Measurements from ENCODE around the gene TRAP1.
A peak's percentile ranks its signal among the peaks of the same experiment; 100 is the strongest.
"Not testable (repeated sequence)": the region's sequence is repeated elsewhere in the genome, so short reads cannot be mapped to it uniquely, and the experiment has no call there.

TRAP1 gene

DNA sequence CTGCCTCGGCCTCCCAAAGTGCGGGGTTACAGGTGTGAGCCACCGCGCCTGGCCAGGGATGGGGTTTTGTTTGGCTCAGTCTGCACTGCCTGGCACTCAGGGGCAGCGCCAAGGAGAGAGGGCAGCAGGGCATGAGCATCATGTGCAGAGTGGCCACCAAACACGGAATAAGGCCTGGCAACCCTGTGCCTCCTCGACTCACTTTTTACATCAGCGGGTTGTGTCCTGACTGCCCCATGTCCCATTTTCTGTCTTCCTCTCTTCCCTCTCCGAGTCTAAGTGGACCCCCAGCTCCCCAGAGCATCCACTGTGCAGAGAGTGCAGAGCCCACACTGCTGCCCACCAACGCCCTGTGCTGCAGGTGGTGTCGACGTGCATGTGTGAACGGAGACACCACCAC lies 18.2 kb upstream of the TRAP1 start:
- DNase-seq = no peak

DNA sequence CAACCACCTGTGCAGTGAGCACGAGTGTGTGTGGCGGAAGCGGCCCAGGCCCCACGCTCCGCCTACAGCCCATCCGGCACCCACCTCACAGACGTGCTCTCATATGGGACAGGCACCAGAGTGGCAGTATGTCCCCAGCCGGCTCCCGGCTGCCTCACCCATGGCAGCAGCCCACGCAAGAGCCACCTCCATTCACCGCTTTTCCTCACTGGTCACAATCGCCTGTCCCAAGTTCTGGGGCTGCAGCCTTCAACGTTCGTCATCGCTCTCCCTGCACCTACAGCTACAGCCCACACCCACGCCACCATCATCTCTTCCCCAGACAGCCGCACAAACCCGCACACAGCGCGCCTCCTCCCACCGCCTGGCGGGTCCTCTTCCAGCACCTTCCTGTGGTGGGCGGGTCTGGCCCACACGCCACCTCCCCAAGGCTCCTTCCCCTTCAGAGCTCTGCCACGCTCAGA lies 17.5 kb upstream of the TRAP1 start:
- no peak for DNase-seq

DNA sequence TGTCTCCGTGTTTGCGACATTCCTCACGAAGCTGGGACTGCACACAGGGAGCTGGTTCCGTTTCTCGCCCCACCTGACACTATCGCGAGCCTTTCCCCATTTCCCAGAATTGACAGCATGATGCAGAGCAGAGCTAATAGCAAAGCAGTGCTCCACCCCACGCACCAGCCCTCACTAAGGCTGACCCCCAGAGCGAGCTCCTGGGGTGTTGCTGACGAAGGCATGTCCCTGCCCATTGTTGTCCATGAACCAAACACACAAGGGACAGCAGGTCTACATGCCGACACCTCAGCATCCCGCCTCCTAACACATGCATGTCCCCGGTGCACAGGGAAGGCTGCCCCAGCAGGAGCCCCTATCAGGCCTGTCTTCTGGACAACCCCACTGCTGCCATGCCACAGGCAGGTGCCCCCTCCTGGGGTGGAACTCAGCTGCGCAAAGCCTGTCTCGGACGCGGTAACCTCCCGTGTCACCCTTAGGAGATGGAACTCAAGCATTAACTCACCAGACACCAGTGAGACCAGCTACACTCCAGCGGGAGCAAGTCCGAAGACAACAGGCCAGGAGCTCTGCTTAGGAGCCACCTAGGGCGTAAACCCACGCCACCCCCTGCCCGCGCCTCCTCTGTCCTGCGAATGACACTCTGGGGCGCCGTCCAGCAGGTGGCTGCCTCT lies 16.9 kb upstream of the TRAP1 start:
- no peak for DNase-seq

DNA sequence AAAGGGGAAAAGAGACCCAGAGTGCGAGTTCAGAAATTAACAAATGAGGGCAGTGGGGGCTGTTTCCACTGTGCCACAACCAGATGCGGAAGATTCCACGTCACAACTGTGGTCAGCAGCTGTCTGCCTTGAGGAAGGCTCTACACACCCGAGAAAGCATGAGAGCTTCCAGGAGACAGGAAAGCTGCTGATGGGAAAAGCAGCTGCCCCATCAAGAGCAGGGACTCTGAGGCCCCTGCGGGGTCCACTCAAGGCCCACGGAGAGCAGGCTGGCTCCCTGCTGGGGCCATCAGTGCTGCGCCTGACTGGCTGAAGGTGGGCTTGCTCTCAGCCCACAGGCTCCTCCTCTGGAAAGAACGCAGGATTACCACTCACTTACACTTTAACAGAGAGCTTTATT lies 14.8 kb upstream of the TRAP1 start:
- no peak for DNase-seq

DNA sequence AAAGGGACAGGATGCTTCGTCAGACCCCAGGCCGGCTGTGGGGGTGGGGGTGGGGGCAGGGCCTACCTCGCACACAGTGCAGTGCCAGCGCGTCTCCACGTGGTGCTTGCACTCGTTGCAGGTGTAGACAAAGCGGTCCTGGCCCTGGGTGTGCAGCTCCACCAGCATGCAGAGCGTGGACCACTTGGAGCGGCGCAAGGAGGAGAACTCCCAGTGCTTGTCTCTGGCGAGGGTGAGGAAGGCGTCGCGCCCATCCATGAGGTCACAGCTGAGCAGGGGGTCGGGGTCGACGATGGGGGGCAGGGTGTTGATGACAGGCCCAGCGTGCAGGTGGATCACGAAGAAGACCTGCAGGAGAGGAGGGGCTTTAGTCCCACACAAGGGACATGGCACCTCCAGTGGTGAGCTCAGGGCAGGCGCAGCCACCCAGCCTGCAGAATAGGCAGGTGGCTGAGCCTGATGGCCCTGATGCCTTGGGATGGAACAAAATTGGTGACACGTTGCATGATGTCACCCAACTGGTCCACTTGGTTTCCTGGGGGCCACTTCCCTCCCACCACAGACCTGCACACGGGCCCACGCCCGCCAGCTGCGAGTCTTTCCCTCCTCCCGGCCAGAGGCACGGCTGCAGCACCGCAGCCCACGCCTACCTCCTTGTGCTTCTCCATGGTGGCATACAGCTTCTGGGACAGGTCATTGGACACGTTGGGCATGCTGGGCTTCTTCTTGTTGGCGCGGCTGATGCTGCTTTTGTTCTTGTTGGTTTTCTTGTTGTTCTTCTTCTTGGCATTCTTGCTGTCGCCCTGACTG lies 14.0 kb upstream of the TRAP1 start:
- DNase-seq = no peak

DNA sequence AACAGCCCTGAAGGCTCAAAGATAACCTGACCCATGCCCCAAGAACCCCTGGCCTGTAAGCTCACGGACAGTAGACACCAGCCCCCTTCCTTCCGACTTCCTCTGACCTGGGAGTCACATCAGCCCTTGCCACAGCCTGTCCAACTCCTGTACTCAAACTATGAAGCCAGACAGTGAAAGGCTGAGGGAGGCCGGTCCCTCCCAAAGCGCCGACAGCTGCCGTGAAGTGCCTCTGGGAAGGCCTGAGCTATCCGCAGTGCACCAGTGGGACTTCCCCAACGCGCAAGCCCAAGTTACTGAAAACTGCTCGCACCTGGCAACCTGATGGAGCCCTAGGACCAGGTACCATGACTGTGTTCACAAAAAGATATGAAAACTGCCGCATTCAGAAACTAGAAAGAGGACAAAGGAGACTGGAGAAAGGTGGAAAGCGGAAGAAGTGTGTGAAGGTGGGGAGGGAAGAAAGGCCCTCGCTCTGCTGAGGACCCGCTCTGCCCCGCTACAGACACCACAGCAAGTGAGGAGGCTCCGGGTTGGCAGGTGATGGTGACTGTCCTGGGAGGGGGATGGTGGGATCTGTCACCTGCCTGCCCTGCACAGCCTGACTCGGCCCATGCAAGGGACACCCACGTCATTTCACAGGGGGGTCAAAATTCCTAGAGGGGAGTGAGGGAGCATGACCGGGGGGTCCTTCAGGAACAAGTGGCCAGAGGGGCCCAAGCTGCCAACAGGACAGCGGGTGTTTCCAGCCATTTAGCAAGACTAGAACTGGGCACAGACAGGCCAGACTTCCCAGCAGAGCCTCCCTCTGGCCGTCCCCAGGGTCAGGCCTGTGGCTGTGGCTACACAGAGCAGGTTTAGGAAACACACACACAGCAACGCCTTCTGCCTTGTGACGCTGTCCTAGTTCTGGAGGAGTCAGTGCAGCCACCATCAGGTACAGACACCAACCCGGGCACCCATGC lies 13.1 kb upstream of the TRAP1 start:
- no peak for DNase-seq

DNA sequence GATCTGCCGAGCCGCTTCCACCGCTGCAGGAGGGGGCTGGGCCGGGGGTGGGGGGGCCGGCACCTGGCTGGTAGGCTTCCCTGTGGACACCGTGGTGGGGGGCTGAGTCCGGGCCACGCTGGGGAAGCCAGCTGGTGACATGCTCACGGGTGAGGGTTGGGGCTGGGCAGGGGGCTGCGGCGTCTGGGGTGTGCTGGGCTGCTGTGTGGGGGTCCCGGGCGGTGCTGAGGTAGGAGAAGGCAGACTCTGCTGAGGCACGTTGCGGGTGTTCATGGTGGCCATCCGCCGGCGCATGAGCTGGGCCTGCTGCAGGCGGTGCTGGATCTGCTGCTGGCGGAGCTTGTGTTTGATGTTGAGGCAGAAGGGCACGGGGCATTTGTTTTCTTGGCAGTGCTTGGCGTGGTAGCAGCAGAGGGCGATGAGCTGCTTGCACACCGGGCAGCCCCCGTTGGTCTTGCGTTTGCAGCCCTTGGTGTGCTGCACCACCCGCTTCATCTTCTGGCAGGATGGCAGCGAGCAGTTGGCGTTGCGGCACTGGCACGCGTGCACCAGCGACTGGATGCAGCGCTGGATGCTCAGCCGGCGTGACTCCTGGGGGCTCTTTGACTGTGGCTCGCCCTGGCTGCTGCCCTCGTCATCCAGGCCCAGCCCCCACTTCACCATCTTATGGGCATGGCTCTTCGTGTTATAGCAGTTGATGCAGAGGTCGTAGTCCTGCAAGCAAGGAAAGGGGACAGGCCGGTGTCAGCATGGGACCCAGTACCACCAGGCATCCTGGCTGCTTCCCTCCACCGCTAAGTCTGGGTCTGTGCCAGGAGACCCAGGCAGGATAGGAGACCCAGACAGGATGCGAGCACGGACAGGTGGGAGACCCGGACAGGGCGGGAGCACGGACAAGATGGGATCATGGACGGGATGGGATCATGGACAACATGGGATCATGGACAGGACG lies 12.1 kb upstream of the TRAP1 start:
- no peak for DNase-seq

DNA sequence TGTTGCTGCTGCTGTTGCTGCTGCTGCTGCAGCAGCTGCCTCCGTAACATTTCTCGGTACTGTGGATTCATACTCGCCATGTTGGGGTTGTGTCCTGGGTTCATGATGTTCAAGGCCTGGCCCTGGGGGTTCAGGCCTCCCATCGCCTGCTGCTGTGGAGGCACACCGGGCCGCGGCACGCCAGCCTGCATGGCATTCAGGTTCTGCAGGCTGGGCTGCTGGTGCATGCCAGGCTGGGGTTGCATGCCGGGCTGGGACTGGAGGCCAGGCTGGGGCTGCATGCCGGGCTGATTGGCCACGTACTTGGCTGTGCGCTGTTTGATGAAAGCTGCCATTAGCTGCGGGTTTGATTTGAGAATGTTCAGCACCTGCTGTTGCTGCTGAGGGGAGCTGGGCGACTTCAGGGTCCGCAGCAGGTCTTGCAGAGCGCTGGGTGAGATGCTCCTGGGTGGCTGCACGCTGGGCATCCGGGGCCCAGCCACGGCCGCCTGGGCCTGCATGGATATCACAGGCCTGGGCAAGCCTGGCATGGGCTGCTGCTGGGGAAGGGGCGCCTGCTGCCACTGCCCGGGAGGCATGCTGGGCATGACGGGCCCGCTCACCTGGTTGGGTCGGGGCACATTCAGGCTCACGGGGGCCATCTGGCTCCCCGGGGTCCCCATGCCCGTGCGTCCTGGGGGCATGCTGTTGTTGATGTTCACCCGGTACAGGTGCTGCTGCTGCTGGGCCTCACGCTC lies 11.3 kb upstream of the TRAP1 start:
- no peak for DNase-seq

DNA sequence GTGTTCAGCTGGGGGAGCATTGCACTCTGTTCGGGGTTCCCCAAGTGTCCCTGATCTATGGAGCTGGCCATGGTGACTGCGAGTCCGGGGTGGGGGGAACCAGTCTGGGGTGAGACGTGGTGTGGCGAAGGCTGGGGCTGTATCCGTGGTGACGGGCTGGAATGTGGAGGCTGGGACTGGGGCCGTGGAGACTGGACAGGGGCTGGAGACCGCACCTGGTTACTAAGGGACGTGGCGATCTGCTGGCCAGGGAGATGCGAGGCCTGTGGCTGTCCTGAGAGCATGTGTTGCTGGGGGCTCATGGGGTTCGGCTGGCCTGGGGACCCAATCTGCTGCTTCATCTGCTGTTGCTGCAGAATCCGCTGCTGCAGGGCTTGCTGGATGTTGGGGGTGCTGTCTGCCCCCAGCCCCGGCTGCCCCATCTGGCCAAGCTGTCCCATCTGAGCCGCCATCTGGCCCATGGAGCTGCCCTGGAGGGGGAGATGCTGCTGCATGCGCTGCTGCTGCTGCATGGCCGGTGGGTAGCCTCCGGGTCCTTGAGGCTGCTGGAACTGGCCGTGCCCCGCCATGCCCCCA lies 10.6 kb upstream of the TRAP1 start:
- no peak for DNase-seq

DNA sequence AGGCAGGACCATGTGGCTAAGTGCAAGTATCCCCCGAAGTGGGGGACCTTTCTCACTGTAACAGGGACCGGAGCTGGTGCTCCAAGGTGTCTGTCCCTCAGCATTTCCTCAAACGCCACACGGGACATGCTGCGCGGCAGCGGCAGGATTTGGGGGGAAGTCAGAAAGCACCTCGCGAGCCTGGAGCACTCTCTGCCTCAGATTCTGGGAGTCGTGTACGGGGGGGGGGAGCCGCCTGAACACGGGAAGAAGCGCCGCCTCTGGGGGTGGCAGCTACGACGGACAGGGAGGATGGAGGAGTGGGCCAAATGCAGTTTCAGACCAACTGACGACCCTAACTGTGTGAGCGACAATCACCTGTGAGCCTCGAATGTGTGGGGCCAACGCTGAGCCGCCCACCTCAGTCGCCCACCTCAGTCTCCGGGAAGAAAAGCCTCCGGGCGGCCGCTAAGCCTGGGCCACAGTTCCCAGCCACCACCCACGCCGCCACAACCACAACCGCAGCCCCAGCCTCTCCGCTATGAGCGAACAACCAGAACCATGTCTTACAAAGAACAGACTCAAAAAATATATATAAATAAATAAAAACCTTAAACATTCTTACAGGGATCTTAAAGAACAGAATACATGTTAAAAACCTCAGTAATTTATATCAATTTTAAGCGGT lies 8.8 kb upstream of the TRAP1 start:
- no peak for DNase-seq

DNA sequence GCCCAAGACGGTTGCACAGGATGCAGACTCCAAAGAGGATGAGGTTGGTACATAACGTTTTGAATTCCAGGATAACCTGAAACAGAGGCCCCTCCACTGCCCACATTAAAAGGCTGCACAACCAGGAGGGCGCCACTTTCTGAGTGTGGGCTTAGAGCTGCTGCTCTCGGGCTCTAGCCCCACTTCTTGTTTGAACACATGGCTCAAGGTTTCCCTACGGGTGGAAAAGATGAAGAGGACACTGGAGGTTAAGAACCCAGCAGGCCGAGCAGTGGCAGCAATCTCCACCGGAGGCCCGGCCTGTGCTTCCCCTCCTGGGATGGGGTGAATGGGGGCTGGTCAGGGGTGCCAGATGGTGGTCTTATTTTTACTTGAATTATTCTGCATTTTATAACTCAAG lies 8.0 kb upstream of the TRAP1 start:
- DNase-seq = no peak

DNA sequence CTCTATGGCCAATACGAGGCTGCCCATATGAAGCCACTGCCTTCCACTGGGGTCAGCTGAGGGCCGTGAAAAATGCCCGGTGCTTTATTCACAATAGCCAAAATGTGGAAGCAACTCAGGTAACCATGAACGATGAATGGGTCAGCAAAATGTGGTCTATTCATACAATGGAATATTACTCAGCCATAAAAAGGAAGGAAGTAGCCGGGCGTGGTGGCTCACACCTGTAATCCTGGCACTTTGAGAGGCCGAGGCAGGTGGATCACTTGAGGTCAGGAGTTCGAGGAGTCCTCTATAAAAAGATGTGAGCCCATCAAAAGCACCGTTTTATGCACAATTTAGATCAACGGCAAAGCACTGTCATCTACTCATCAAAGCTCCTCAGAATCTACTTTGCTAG lies 5.2 kb upstream of the TRAP1 start:
- DNase-seq = no peak

DNA sequence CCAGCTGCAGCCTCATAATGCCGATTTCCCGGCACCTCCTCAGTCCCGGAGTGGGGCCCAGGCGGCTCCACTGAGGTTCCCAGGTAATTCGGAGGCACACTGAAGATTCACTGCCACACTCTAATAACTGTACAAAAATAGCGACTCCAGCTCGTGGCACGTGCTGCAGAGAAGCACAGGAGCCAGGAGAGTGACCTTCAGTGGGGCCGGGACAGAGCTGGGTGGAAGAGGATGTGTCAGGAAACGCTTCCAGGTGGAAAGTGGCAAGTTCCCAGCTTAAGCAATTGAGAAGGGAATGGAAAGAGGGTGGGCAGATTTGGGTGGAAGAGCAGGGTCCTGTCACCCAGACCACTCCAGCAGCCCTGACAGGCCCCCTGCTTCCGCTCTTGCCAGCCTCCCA lies 3.1 kb upstream of the TRAP1 start:
- DNase-seq = no peak

DNA sequence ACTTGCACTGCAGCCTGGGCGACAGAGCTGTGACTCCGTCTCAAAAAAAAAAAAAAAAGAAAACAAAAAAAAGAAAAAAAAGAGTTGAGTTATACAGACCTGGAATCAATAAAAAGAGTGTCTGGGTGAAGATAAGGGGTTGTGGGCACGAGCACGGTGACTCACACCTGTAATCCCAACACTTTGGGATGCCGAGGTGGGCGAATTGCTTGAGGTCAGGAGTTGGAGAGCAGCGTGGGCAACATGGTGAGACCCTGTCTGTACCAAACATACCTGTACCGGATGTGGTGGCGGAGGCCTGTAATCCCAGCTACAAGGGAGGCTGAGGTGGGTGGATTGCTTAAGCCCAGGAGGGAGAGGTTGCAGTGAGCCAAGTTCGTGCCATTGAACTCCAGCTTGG lies 1.3 kb upstream of the TRAP1 start:
- no peak for DNase-seq

DNA sequence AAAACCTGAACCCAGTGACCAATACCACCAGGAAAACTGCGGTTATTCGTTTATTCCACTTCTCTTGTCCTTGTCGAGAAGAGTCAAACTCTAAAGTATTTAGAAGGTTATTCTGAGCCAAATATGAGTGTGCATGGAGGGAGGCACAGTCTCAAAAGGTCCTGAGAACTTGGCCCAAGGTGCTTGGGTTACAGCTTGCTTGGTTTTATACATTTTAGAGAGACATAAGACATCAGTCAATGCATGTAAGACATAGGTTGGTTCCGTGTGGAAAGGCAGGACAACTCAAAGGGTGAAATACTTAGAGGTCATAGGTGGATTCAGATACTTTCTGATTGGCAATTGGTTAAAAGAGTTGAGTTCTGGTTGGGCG lies 681 bp upstream of the TRAP1 start:
- DNase-seq = no peak

DNA sequence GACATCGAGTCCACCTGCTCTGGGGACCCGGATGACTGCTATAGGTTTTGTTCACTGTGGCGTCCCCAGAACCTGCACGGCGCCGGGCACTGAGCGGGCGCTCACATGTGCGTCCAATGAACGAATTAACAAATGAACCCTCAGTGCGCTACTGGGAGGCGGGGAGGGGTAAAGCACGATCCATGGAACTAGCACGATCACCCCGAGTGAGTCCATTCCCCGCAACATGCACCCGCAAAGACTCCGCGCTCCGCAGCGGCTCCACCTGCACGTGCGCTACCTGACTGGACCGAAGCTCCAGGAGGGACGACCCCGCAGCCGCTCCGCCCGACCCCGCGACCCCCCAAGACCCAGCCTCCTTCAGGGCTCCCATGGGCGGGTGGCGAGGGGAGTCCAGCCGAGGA lies 491 bp downstream of the TRAP1 start:
- peak; percentile 47 for DNase-seq

DNA sequence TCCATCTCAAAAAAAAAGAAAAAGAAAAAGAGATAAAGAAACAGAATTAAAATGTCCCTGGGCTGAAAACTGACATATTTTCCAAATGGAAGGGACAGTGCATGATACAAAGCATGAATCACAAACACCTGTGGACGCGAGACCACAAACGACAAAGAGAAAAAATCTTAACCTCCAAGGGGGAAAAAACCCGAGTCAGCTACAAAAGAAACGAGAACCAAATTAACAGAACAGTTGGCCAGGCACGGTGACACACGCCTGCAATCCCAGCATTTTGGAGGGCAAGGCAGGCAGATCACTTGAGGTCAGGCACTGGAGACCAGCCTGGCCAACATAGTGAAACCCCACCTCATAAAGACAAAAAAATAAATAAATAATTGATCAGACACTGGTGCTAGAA lies 1.9 kb downstream of the TRAP1 start:
- DNase-seq = no peak

DNA sequence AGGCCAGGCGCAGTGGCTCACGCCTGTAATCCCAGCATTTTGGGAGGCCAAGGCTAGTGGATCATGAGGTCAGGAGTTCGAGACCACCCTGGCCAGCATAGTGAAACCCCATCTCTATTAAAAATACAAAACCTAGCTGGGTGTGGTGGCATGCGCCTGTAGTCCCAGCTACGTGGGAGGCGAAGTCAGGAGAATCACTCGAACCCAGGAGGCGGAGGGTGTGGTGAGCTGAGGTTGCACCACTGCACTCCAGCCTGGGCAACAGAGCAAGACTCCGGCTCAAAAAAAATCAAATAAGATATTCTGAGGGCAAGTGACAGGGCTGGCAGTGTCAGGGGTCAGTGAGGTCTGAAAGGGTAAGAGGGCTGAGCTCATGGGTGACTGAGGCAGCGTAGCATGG lies 2.9 kb downstream of the TRAP1 start:
- not testable (repeated sequence) for DNase-seq

DNA sequence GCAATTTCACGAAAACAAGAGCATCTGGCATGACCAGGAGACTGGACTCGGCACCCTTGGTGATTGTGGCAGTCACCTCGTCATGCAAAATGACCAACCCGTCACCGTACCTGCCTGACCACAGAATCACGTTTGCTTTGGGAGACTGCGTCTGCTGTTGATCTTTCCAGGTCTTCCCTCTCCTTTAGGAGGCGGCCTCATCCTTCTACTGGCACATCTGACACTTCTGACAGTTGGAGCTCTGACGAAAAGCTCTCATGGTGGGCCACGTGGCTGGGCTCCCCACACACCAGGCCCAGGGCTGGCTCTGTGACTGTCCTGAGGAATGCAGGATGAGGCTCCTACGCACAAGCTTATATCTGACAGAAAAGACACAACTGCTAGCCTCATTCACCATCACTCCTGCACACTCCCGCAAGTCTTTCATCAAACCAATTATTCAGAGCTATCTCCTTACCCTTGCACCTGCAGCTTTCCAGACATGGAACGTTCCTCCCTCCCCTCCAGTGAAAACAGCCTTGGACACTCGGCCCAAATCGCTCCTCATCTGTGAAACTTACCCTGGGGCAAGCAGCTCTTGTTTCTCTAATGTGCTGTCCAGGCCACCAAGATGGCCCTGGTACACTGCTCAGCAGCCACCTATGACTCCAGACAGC lies 3.6 kb downstream of the TRAP1 start:
- no peak for DNase-seq

DNA sequence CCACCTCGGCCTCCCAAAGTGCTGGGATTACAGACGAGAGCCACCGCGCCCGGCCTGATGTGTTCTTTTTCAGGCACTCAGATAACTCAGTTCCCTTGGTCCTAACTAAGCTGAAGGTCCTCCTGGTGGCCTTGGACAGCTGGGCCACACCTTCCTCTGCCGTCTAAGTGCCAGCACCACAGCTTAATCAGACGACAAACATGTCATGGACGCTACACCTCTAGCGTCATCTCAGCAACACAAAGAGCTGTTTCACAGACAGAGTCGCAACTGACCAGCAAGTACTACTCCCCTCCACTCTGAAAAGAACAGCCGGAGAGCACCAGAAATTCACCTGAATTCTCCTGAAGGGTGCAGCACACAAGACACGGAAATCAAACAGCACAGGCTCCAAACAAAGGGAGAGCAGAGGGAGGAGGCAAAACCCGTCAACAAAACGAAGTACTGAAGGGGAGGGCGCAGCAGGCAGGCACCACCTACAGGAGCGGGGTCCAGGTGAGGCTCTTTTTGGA lies 4.4 kb downstream of the TRAP1 start:
- no peak for DNase-seq

Data from stimulated activated CD4-positive, alpha-beta T cell treated with anti-CD3 and anti-CD28 coated beads, Interleukin-1b, Interleukin-23, amount 100 ng/mL, for 48 hours (primary cell).